HFF-Myc (cell line): ENCODE results near the gene C22orf42.
"Not testable (repeated sequence)": the region's sequence is repeated elsewhere in the genome, so short reads cannot be mapped to it uniquely, and the experiment has no call there.

Experiments
- DNase-seq: peaks from one replicate; pipeline ENCODE4 v3.0.0-alpha.2; 2011; ENCODE audit warnings: low read depth; ENCODE audit errors: extremely low read depth
- H3K4me3 ChIP-seq: replicated peaks from 2 replicates; pipeline ENCODE4 v1.5.1; 2011; ENCODE audit warnings: low read depth, mild to moderate bottlenecking, control low read depth, low read length
- TF ChIP-seq, protein P1 (sequence below): IDR thresholded peaks from 2 replicates; pipeline ENCODE4 v1.5.1; 2012; ENCODE audit warnings: mild to moderate bottlenecking, low read depth, low read length, control low read depth; ENCODE audit errors: missing control alignments

C22orf42 gene

DNA sequence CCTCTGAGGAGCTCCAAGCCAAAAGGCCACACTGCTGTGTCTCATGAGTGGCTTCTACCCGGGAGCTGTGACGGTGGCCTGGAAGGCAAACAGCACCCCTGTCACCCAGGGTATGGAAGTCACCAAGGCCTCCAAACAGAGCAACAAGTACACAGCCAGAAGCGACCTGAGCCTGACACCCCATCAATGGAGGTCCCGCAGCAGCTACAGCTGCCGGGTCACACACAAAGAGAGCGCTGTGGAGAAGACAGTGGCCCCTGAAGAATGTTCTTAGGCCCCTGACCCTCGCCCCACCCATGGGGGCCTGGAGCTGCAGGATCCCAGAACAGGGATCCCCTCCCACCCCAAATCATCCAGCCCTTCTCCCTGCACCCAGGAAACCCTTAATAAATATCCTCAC is 40.9 kb upstream of the C22orf42 start:
- DNase-seq, result no peak
- H3K4me3 ChIP-seq, result no peak overlapping the region

DNA sequence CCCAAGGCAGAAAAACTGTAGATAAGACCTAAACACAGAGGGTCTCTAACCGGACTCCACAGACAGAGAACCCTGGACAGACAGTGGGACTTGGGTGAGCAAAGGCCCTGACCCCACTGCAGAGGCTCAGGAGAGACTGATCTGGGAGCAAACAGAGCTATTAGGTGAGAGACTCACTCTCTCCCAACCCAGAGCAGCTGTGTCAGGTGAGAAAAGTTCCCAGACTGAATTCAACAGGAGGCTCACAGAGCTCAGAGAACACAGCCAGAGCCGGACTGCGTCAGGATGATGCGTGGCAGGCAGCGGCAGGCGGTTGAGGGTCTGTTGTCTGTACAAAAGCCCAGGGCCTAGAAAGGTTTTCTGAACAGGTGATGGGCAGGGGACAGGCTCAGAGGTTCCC is 40.2 kb upstream of the C22orf42 start:
- TF ChIP-seq, protein P1, sequence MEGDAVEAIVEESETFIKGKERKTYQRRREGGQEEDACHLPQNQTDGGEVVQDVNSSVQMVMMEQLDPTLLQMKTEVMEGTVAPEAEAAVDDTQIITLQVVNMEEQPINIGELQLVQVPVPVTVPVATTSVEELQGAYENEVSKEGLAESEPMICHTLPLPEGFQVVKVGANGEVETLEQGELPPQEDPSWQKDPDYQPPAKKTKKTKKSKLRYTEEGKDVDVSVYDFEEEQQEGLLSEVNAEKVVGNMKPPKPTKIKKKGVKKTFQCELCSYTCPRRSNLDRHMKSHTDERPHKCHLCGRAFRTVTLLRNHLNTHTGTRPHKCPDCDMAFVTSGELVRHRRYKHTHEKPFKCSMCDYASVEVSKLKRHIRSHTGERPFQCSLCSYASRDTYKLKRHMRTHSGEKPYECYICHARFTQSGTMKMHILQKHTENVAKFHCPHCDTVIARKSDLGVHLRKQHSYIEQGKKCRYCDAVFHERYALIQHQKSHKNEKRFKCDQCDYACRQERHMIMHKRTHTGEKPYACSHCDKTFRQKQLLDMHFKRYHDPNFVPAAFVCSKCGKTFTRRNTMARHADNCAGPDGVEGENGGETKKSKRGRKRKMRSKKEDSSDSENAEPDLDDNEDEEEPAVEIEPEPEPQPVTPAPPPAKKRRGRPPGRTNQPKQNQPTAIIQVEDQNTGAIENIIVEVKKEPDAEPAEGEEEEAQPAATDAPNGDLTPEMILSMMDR, result no peak
- DNase-seq, result no peak
- H3K4me3 ChIP-seq, result no peak overlapping the region

More for the DNA sequence above, 40.9 kb upstream of the C22orf42 start:
- TF ChIP-seq, protein P1, result no peak

DNA sequence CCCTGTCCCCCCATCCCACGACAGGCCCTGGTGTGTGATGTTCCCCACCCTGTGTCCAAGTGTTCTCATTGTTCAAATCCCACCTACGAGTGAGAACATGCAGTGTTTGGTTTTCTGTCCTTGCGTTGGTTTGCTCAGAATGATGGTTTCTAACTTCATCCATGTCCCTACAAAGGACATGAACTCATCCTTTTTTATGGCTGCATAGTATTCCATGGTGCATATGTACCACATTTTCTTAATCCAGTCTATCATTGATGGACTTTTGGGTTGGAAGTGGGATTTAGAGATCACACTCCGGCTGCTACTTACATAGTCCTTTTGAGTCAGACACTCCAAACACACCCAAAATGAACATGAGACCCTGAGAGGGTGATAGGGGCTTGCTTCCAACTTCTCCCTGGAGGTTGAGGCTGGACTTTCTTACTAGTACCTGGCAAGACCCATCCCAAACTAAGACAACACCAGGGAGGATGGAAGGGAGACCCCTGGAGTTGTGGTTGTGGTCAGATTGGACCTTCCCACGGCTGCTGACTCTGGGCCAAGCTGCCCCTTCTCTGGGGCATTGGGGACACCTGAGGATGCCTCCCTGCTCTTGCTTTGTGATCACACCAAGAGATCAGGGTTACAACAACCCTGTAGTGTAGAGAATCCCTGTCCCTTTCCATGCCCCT is 38.6 kb upstream of the C22orf42 start:
- not testable (repeated sequence) for DNase-seq, H3K4me3 ChIP-seq

DNA sequence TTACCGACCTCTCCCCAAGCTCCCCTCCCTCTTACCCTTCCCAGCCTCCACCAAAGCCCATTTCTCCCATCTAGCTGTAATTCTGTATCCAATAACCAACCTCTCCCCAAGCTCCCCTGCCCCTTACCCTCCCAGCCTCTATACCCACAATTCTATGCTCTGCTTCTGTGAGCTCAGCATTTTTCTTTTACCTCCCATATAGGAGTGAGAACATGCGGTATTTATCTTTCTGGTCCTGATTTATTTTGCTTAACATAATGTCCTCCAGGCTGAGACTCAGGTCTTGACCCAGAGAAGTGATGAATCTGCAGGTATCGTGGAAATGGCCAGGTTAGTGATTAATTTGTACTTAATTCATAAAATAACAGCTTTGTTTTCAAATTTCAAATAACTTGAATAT is 36.8 kb upstream of the C22orf42 start:
- DNase-seq, H3K4me3 ChIP-seq: not testable (repeated sequence)

DNA sequence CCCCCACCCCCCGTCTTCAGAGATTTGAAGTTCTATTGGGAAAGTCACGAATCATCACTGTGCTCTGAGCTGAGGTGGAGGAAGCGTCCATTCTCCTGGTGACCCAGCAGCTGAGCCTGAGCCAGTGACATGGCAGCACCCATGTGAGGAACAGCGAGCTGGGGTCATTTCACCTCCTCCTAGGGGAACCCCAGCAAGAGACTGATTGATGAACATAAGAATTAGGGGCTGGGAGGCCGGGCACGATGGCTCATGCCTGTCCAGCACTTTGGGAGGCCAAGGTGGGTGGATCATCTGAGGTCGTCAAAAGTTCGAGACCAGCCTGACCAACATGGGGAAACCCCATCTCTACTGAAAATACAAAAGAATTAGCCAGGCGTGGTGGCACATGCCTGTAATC is 34.2 kb upstream of the C22orf42 start:
- not testable (repeated sequence) for H3K4me3 ChIP-seq, DNase-seq

DNA sequence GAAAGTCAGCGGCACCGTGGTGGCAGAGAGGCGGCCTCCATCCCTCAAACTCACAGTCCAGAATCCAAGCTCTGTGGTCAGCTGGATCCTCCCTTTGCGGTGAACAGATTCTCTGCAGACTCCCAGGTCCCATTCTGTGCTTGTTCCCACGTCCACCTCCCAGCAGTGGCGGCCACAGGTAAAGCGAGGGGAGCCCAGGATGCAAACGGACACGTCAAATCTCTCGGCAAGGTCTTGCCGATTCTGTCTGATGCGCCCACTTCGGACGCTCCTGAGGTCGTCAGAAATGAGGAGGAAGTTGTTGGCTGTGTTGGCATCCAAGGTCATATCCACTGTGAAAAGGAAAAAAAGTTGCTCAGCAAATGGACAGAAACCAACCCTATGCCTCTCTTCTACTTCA is 31.9 kb upstream of the C22orf42 start:
- DNase-seq, H3K4me3 ChIP-seq: not testable (repeated sequence)

DNA sequence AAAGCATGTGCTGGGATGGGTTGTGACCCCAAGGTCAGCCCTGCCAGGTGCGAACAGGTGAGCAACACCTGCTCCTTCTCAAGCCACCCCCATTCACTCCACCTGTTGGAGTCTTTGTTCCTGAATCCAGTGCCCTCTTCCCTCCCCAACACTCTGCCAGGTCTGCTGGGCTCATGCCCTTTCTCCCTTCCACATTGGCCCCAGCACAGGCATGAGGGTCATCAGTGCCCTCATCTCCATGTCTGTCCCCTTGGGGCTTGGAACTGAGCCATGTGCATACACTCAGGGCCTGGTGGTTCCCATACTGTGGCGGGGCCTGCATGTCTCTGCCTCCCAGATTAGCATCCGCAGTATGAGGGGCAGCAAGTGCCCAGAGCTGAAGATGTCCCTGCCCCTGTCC is 26.7 kb upstream of the C22orf42 start:
- H3K4me3 ChIP-seq, result no peak overlapping the region
- no peak for DNase-seq
- TF ChIP-seq, protein P1, result no peak

DNA sequence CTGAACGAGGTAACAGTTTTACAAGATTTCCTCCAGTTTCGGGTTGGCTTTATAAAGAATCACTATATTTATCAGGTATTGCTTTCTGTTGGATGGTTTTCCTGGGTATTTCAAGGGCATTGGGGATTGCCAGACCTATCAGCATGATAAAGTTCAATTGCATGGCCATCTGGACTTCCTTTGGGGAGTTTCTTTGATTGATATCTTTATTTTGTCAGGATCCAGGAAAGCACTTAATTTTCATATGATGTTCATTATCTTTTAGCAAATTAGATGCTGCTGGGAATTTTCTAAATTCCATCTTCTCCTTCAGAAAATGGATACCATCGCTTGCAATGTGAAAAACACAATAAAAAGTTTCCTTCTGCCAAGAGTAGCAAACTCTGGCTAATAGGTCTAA is 24.5 kb upstream of the C22orf42 start:
- H3K4me3 ChIP-seq, result no peak overlapping the region
- no peak for DNase-seq
- TF ChIP-seq, protein P1, result no peak

DNA sequence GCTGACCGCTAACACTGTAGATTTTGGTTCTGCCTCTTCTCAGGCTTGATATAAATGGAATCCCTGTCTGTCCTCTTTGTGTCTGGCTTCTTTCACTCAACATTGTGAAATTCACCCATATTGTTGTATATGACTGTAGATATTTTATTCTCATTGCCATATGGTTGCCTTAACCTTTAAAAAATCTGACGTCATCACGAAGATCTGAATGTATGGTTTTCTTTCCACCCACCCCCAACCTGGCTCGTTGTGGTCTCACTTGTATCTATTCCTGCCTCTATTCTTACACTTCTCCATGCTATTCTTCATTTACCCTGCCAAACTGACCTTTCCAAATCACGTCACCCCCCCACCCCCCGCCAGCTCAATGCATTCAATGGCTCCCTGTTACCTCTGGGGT is 21.9 kb upstream of the C22orf42 start:
- DNase-seq, result no peak
- H3K4me3 ChIP-seq, result no peak overlapping the region
- TF ChIP-seq, protein P1, result no peak
